ENCODE results near the gene ATP10A. TPM values are rescaled to one million over a fixed set of nuclear protein-coding genes. Genes with fewer than 3 reads are reported as not detected.

The ATP10A gene
- total RNA-seq, 1 donor from 2014 or later: not detected

DNA sequence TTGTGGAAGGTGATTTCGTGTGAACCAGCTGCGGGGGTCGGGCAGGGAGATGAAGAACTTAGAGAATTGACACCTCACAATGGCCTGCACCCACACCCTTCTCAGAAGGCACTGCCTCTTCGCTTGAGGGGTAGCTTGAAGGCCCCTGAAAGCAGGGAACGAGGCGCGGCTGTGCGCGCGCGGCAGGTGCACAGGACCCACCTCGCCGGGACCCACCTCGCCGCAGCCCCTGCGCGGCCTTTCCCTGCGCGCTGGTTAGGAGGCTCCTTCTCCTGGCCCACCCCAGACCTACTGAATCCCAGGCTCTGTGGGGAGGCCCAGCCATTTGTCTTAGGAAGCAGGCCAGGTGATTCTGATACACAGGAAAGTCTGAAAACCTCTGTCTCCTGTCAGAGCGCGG lies 46.2 kb upstream of the ATP10A start:
- ChIA-PET POLR2A (no interaction called here), CTCF (no interaction called here)
- no peak for ATAC-seq (ENCODE audit: low read depth)
- Mint-ChIP-seq H3K4me1 (no peaks in the 10 kb centered on the region), H3K36me3 (ENCODE audit: low read depth) (no peaks in the 10 kb centered on the region), H3K27me3 (peaks cover 3% of the 10 kb centered on the region), H3K27ac (no peak overlapping the region), H3K4me3 (no peak overlapping the region), H3K9me3 (peaks cover 8% of the 10 kb centered on the region)
- DNase-seq: no peak
- TF ChIP-seq, protein P1, sequence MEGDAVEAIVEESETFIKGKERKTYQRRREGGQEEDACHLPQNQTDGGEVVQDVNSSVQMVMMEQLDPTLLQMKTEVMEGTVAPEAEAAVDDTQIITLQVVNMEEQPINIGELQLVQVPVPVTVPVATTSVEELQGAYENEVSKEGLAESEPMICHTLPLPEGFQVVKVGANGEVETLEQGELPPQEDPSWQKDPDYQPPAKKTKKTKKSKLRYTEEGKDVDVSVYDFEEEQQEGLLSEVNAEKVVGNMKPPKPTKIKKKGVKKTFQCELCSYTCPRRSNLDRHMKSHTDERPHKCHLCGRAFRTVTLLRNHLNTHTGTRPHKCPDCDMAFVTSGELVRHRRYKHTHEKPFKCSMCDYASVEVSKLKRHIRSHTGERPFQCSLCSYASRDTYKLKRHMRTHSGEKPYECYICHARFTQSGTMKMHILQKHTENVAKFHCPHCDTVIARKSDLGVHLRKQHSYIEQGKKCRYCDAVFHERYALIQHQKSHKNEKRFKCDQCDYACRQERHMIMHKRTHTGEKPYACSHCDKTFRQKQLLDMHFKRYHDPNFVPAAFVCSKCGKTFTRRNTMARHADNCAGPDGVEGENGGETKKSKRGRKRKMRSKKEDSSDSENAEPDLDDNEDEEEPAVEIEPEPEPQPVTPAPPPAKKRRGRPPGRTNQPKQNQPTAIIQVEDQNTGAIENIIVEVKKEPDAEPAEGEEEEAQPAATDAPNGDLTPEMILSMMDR (IDR thresholded peaks at IDR 0.05): no peak
- intact Hi-C loops (cut with micrococcal nuclease): no loop called here

DNA sequence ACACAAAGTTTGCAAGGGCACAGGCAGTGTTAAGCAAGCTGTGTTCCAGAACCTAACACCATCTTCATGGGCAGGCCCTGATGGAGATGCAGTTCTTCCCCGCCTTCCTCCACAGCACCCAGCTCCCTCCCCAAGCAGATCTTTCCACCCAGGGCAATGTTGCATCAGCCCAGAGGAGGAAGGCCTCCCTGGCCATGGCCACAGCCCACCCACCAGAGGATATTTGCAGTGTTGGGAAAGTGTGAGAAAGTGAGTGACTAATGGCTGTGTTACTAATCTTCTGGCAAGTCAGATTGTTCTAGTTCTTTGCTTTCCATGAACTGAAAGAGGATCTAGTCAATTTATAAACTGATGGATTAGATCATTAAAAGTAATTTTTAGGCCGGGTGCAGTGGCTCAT lies 42.0 kb upstream of the ATP10A start:
- intact Hi-C loops (cut with micrococcal nuclease): no loop called here
- POLR2A ChIA-PET: no interaction called here

DNA sequence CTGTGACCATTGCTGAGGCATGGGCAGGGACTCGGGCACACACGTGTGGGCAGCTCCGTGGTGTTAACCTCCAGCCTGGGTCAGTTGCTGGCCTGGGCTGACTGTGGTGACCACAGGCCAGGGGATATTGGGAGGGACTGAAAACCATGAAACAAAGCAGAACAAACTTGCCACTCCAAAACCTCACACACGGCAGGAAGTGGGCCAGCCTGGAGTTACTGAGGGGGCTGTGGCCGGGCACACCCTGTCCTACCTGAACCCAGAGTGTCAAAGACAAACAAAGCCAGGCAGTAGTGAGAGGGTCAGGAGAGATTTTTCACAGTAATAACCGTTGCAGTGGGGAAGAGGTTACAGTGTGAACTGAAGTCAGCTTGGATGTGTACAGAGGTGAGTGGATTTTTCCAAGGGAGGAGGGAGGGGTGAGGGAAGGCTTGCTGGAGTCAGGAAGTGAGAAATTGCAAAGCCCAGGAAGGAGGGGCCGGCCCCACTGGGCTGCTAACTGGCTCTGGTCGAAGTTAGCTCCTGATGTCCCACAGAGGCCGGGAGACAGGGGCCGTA lies 40.0 kb upstream of the ATP10A start:
- Mint-ChIP-seq H3K36me3 (ENCODE audit: low read depth) (no peaks in the 10 kb centered on the region), H3K4me3 (no peak overlapping the region), H3K27me3 (no peaks in the 10 kb centered on the region), H3K4me1 (no peaks in the 10 kb centered on the region), H3K9me3 (no peaks in the 10 kb centered on the region), H3K27ac (no peak overlapping the region)
- DNase-seq (no peak), ATAC-seq (ENCODE audit: low read depth) (no peak)
- intact Hi-C loops (cut with micrococcal nuclease): no loop called here
- ChIA-PET POLR2A (no interaction called here), CTCF (no interaction called here)
- TF ChIP-seq, protein P1 (IDR thresholded peaks at IDR 0.05): no peak

More for the DNA sequence above, 42.0 kb upstream of the ATP10A start:
- no peak for ATAC-seq (ENCODE audit: low read depth)
- Mint-ChIP-seq H3K4me3 (no peak overlapping the region), H3K36me3 (ENCODE audit: low read depth) (no peaks in the 10 kb centered on the region), H3K27me3 (peaks cover 3% of the 10 kb centered on the region), H3K4me1 (no peaks in the 10 kb centered on the region), H3K9me3 (no peaks in the 10 kb centered on the region), H3K27ac (no peak overlapping the region)
- TF ChIP-seq, protein P1 (IDR thresholded peaks at IDR 0.05): no peak
- DNase-seq: no peak
- CTCF ChIA-PET: no interaction called here

- Mint-ChIP-seq H3K9me3 (no peaks in the 10 kb centered on the region), H3K27me3 (no peaks in the 10 kb centered on the region), H3K4me1 (no peaks in the 10 kb centered on the region), H3K27ac (no peak overlapping the region), H3K36me3 (ENCODE audit: low read depth) (no peaks in the 10 kb centered on the region), H3K4me3 (no peak overlapping the region)
- TF ChIP-seq, protein P1 (IDR thresholded peaks at IDR 0.05): no peak
- ATAC-seq (ENCODE audit: low read depth) (no peak), DNase-seq (no peak)
- POLR2A ChIA-PET: no interaction called here
- intact Hi-C loops (cut with micrococcal nuclease): no loop called here
- CTCF ChIA-PET: no interaction called here
Measured at GRCh38 chr15:25901811-25902605, 38.9 kb upstream of the ATP10A start.

- Mint-ChIP-seq H3K4me3 (no peak overlapping the region), H3K4me1 (no peaks in the 10 kb centered on the region), H3K9me3 (no peaks in the 10 kb centered on the region), H3K36me3 (ENCODE audit: low read depth) (no peaks in the 10 kb centered on the region), H3K27me3 (no peaks in the 10 kb centered on the region), H3K27ac (no peak overlapping the region)
- DNase-seq (no peak), ATAC-seq (ENCODE audit: low read depth) (no peak)
- intact Hi-C loops (cut with micrococcal nuclease): no loop called here
- CTCF ChIA-PET: no interaction called here
- TF ChIP-seq, protein P1 (IDR thresholded peaks at IDR 0.05): no peak
- POLR2A ChIA-PET: no interaction called here
Measured at GRCh38 chr15:25900901-25901300, 37.8 kb upstream of the ATP10A start.

All from activated B cell treated with CpG ODN at 0.5 μM for 24 hours (primary cell).